Spinal cord (tissue), 10 donors: ENCODE results near the gene LOXL3. TPM values are rescaled to one million over a fixed set of nuclear protein-coding genes. Genes with fewer than 3 reads are reported as not detected.

ENCODE experiments used
- DNase-seq, 6 donors: peaks; one replicate each; pipeline versions ENCODE4 v3.0.0 to v3.0.0-alpha.2; 2013 to 2015; ENCODE audit warnings: low spot score in 6 of 6, low read depth in 4 of 6
- H3K27ac ChIP-seq: one replicate; pipeline ENCODE4 v1.5.1; 2013; ENCODE audit warnings: low read depth, low read length, control low read depth
- H3K27me3 ChIP-seq: one replicate; pipeline ENCODE4 v1.6.1; 2013; ENCODE audit warnings: low read length; ENCODE audit not compliant: control insufficient read depth, insufficient read depth
- H3K36me3 ChIP-seq: one replicate; pipeline ENCODE4 v1.6.1; 2013; ENCODE audit warnings: low read length; ENCODE audit not compliant: control insufficient read depth, insufficient read depth
- H3K4me1 ChIP-seq: one replicate; pipeline ENCODE4 v1.6.1; 2013; ENCODE audit warnings: low read length; ENCODE audit not compliant: control insufficient read depth, insufficient read depth
- H3K4me3 ChIP-seq: one replicate; pipeline ENCODE4 v1.5.1; 2013; ENCODE audit warnings: low read depth, low read length, control low read depth
- H3K9me3 ChIP-seq: one replicate; pipeline ENCODE4 v1.6.1; 2013; ENCODE audit warnings: low read length; ENCODE audit not compliant: control insufficient read depth, insufficient read depth
- WGBS: methylation state at CpG from one replicate; pipeline ENCODE4 v1.1.5; 2013; ENCODE audit warnings: missing lambda C conversion rate; ENCODE audit not compliant: insufficient coverage; 5-methylcytosine and 5-hydroxymethylcytosine counted together
- polyA plus RNA-seq, 2 donors: library from polyadenylated mRNA; unstranded; fragments of 120-200 nt; gene quantifications; one replicate each; pipeline ENCODE4 v1.2.1, GENCODE V29; 2013; ENCODE audit not compliant: insufficient read length in 2 of 2
- total RNA-seq, 2 donors: library from RNA; depleted of rRNA in 1 of 2; stranded (reverse); fragments of 120-200 nt in 1 of 2; fragments of >200 nt in 1 of 2; gene quantifications; one replicate each; pipeline versions ENCODE4 v1.2.3 to v1.2.4, GENCODE V29; 2013 to 2014
- donor health status: healthy.

The LOXL3 gene
- total and polyA plus RNA-seq, 4 donors: 10.5 to 18.8 (median 18.1) TPM

- Histone ChIP-seq H3K4me3 (no peak overlapping the region), H3K36me3 (no peaks in the 10 kb centered on the region), H3K27me3 (no peaks in the 10 kb centered on the region), H3K9me3 (no peaks in the 10 kb centered on the region), H3K4me1 (no peaks in the 10 kb centered on the region), H3K27ac (no peak overlapping the region)
- no peak for DNase-seq
- WGBS: 60% methylated on average over 2 of the region's 7 CpGs
Measured at GRCh38 chr2:74576211-74576862, 22.6 kb upstream of the LOXL3 start.

DNA sequence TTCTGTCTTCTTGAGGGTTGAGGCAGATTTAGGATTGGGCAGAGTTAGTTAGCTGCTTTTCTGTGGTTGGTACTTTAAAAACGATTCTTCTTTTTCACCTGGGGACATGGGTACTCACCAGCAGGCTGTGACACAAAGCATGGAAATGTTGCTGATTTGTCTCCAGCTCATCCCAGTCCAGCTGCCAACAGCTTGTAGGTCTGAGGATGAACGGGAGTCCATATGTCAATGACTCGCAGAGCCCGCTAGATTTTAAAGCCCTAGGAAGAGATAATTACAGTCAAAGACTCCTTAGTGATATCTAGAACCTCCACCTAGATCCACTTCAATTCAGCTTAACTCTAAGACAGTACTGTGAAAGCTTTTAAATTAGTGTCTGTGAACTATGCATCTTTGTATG is 21.6 kb upstream of the LOXL3 start:
- WGBS: 100% methylated on average over 1 of the region's 4 CpGs

DNA sequence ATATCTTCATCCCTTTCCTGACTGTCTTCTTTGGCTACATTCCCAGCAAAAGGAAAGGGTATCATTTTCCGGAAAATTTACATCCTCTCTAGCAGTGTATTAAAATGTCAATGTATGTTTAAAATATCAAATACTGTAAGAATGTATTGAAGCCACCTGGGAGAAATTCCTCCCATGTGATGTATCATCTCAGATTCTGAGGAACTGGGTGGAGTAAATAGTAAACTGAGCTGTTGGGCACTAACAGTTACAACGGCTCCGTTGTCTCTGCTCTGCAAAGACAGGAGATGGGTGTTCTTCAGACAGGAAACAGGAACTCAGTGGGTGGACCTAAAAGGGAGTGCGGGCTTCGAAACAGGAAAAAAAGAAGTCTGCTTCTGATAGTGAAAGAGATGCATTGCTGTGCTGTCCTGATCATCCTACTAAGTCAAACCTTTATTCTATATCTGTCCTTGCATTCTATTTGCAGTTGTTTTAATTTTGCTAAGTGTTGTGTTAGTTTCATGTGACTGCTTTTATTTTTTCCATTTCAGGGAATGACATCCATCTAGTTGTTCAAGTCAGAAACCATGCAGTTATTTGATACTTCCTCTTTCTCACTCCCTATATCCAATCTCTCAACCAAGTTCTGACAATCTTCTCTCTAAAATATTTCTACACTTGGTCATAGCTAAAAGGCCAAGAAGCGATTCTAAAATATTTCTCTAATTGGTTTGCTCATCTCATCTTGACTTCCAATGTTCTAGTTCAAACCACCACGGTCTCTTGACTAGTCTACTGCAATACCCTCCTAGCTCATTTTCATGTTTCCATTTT is 20.2 kb upstream of the LOXL3 start:
- no peaks in the 10 kb centered on the region for H3K27me3 ChIP-seq
- H3K9me3 ChIP-seq: no peaks in the 10 kb centered on the region
- H3K4me3 ChIP-seq: no peak overlapping the region
- H3K27ac ChIP-seq: no peak overlapping the region
- WGBS: 65% methylated on average over 3 of the region's 7 CpGs
- DNase-seq: no peak
- H3K36me3 ChIP-seq: no peaks in the 10 kb centered on the region
- H3K4me1 ChIP-seq: no peaks in the 10 kb centered on the region

More for the DNA sequence above, 21.6 kb upstream of the LOXL3 start:
- Histone ChIP-seq H3K4me1 (no peaks in the 10 kb centered on the region), H3K36me3 (no peaks in the 10 kb centered on the region), H3K27me3 (no peaks in the 10 kb centered on the region), H3K9me3 (no peaks in the 10 kb centered on the region), H3K4me3 (no peak overlapping the region), H3K27ac (no peak overlapping the region)
- no peak for DNase-seq

- 62% methylated on average over 3 of the region's 3 CpGs for WGBS
- H3K27me3 ChIP-seq: no peaks in the 10 kb centered on the region
- H3K27ac ChIP-seq: no peak overlapping the region
Measured at GRCh38 chr2:74572178-74572925, 18.6 kb upstream of the LOXL3 start.

GRCh38 chr2:74571058-74571457 is 17.3 kb upstream of the LOXL3 start:
- Histone ChIP-seq H3K36me3 (no peaks in the 10 kb centered on the region), H3K4me3 (no peak overlapping the region), H3K9me3 (no peaks in the 10 kb centered on the region), H3K27ac (no peak overlapping the region), H3K27me3 (no peaks in the 10 kb centered on the region), H3K4me1 (no peaks in the 10 kb centered on the region)
- DNase-seq: no peak
- 80% methylated on average over 1 of the region's 1 CpG for WGBS

More at GRCh38 chr2:74572178-74572925, 18.6 kb upstream of the LOXL3 start:
- no peaks in the 10 kb centered on the region for H3K9me3 ChIP-seq
- no peaks in the 10 kb centered on the region for H3K36me3 ChIP-seq
- no peak overlapping the region for H3K4me3 ChIP-seq
- DNase-seq: no peak
- H3K4me1 ChIP-seq: no peaks in the 10 kb centered on the region

DNA sequence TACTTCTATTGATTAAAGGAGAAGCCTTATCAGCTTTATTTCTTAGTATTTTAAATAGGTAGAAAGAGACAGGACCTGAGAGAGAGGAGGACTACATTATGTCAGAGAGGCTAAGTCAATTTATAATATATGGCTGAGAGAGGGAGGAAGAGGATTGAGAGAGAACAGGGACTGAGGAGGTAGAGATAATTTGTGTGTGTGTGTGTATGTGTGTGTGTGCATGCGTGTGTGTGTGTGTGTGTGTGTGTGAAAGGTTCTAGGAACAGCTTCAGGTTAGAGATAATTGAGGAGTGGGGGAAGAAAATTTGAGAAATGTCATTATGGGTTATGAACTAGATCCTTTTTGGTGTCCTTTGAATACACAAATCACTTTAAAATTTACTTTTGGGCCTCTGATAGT is 15.9 kb upstream of the LOXL3 start:
- WGBS: 80% methylated on average over 1 of the region's 1 CpG

GRCh38 chr2:74567881-74568280 is 14.1 kb upstream of the LOXL3 start:
- H3K36me3 ChIP-seq: no peaks in the 10 kb centered on the region
- no peaks in the 10 kb centered on the region for H3K9me3 ChIP-seq
- no peaks in the 10 kb centered on the region for H3K4me1 ChIP-seq
- peaks cover 6% of the 10 kb centered on the region for H3K27me3 ChIP-seq
- no peak overlapping the region for H3K4me3 ChIP-seq
- no peak overlapping the region for H3K27ac ChIP-seq
- no peak for DNase-seq
- no CpG with 5 or more reads among the region's 5 CpGs for WGBS

More for the DNA sequence above, 15.9 kb upstream of the LOXL3 start:
- no peak overlapping the region for H3K4me3 ChIP-seq
- no peak overlapping the region for H3K27ac ChIP-seq
- no peak for DNase-seq
- H3K9me3 ChIP-seq: no peaks in the 10 kb centered on the region
- no peaks in the 10 kb centered on the region for H3K27me3 ChIP-seq
- no peaks in the 10 kb centered on the region for H3K4me1 ChIP-seq
- H3K36me3 ChIP-seq: no peaks in the 10 kb centered on the region

DNA sequence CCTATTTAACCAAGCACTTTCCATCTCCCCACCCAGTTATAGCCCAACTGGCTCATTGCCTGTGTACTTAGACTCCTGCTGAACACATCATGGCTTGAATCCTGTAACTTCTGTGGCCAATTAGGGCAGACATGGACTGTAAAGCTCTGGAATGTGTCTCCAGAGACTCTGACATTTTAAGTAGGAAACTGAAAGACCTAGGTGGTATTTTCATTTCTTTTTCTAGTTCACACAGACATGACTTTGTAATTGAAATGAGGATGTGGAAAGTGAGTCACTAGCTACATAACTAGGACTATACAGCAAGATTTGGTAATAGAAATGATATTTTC is 13.0 kb upstream of the LOXL3 start:
- Histone ChIP-seq H3K9me3 (no peaks in the 10 kb centered on the region), H3K27ac (no peak overlapping the region), H3K4me3 (no peak overlapping the region), H3K27me3 (peaks cover 12% of the 10 kb centered on the region), H3K4me1 (no peaks in the 10 kb centered on the region), H3K36me3 (no peaks in the 10 kb centered on the region)
- peak in 1 of 6 donors; percentile 65 for DNase-seq

GRCh38 chr2:74566076-74566753 is 12.5 kb upstream of the LOXL3 start:
- no peaks in the 10 kb centered on the region for H3K36me3 ChIP-seq
- H3K4me3 ChIP-seq: no peak overlapping the region
- H3K27ac ChIP-seq: no peak overlapping the region
- H3K27me3 ChIP-seq: peaks cover 15% of the 10 kb centered on the region
- WGBS: 91% methylated on average over 4 of the region's 7 CpGs
- no peak for DNase-seq
- H3K4me1 ChIP-seq: no peaks in the 10 kb centered on the region
- no peaks in the 10 kb centered on the region for H3K9me3 ChIP-seq
